Mesenchymal stem cell (in vitro differentiated cells and primary cell): ENCODE results near the gene AMER2. TPM values are rescaled to one million over a fixed set of nuclear protein-coding genes. Genes with fewer than 3 reads are reported as not detected.
A peak's percentile ranks its signal among the peaks of the same experiment; 100 is the strongest.

Experiments used
- DNase-seq: peaks from one replicate; pipeline ENCODE4 v3.0.0-alpha.2; 2013
- H2AFZ ChIP-seq: one replicate; pipeline ENCODE4 v1.6.1; 2013; ENCODE audit warnings: low read depth, mild to moderate bottlenecking, control low read depth, inconsistent platforms, low read length, moderate library complexity
- H2AK5ac ChIP-seq: 2 replicates; pipeline ENCODE4 v1.6.1; 2013; ENCODE audit warnings: low read length, moderate library complexity, mild to moderate bottlenecking, inconsistent platforms; ENCODE audit not compliant: severe bottlenecking
- H2BK120ac ChIP-seq: one replicate; pipeline ENCODE4 v1.6.1; 2013; ENCODE audit warnings: low read depth, mild to moderate bottlenecking, inconsistent platforms, low read length, moderate library complexity
- H2BK12ac ChIP-seq, 2 experiments: one replicate each; pipeline ENCODE4 v1.6.1; 2013; ENCODE audit warnings: inconsistent platforms in 2 of 2, low read length in 2 of 2, mild to moderate bottlenecking in 2 of 2, moderate library complexity in 2 of 2, control low read depth in 1 of 2
- H2BK15ac ChIP-seq: one replicate; pipeline ENCODE4 v1.6.1; 2013; ENCODE audit warnings: mild to moderate bottlenecking, low read depth, inconsistent platforms; ENCODE audit not compliant: poor library complexity, severe bottlenecking
- H2BK5ac ChIP-seq: 2 replicates; pipeline ENCODE4 v1.6.1; 2013; ENCODE audit warnings: low read depth, mild to moderate bottlenecking, low read length, control low read depth, inconsistent platforms; ENCODE audit not compliant: poor library complexity, severe bottlenecking
- H3K14ac ChIP-seq, 2 experiments: one replicate each; pipeline ENCODE4 v1.6.1; 2013; ENCODE audit warnings: inconsistent platforms in 2 of 2, low read length in 2 of 2, control low read depth in 1 of 2, mild to moderate bottlenecking in 1 of 2, moderate library complexity in 1 of 2
- H3K18ac ChIP-seq, 2 experiments: one replicate each; pipeline ENCODE4 v1.6.1; 2013; ENCODE audit warnings: inconsistent platforms in 2 of 2, low read length in 2 of 2, control low read depth in 1 of 2, low read depth in 1 of 2, mild to moderate bottlenecking in 1 of 2
- H3K23ac ChIP-seq, 2 experiments: one replicate each; pipeline ENCODE4 v1.6.1; 2013; ENCODE audit warnings: inconsistent platforms in 2 of 2, low read length in 2 of 2, mild to moderate bottlenecking in 2 of 2, moderate library complexity in 2 of 2, control low read depth in 1 of 2
- H3K27ac ChIP-seq: 2 replicates; pipeline ENCODE4 v1.5.1; 2013; ENCODE audit warnings: mild to moderate bottlenecking, moderate library complexity, low read length, control low read depth, inconsistent platforms; ENCODE audit not compliant: poor library complexity, severe bottlenecking
- H3K27me3 ChIP-seq, 2 experiments: 2 replicates each; pipeline versions ENCODE4 v1.6.1 to v1.7.0; 2013; ENCODE audit warnings: low read length in 2 of 2, mild to moderate bottlenecking in 2 of 2, moderate library complexity in 2 of 2, control low read depth in 1 of 2, inconsistent platforms in 1 of 2; ENCODE audit not compliant: control insufficient read depth in 1 of 2, insufficient read depth in 1 of 2
- H3K36me3 ChIP-seq, 2 experiments: 2 replicates each; pipeline versions ENCODE4 v1.6.1 to v1.7.0; 2013; ENCODE audit warnings: low read length in 2 of 2, control low read depth in 1 of 2, inconsistent platforms in 1 of 2, low read depth in 1 of 2, mild to moderate bottlenecking in 1 of 2; ENCODE audit not compliant: insufficient read depth in 2 of 2, control insufficient read depth in 1 of 2
- H3K4ac ChIP-seq, 2 experiments: one replicate each; pipeline ENCODE4 v1.6.1; 2013; ENCODE audit warnings: inconsistent platforms in 2 of 2, low read length in 2 of 2, mild to moderate bottlenecking in 2 of 2, moderate library complexity in 2 of 2, control low read depth in 1 of 2, low read depth in 1 of 2
- H3K4me1 ChIP-seq: 2 replicates; pipeline ENCODE4 v1.6.1; 2013; ENCODE audit warnings: low read depth, low read length, control low read depth; ENCODE audit not compliant: control insufficient read depth, insufficient read depth
- H3K4me2 ChIP-seq: 2 replicates; pipeline ENCODE4 v1.6.1; 2013; ENCODE audit warnings: low read length, mild to moderate bottlenecking, inconsistent platforms; ENCODE audit not compliant: poor library complexity, severe bottlenecking
- H3K4me3 ChIP-seq, 2 experiments: 2 replicates each; pipeline versions ENCODE4 v1.5.1 to v1.7.0; 2013; ENCODE audit warnings: low read length in 2 of 2, mild to moderate bottlenecking in 2 of 2, control low read depth in 1 of 2, low read depth in 1 of 2; ENCODE audit not compliant: insufficient read depth in 1 of 2
- H3K79me1 ChIP-seq: replicated peaks from 2 replicates; pipeline ENCODE4 v1.6.1; 2013; ENCODE audit warnings: mild to moderate bottlenecking, control low read depth, low read length, inconsistent platforms; ENCODE audit not compliant: poor library complexity, severe bottlenecking
- H3K9ac ChIP-seq: 2 replicates; pipeline ENCODE4 v1.7.0; 2013; ENCODE audit warnings: mild to moderate bottlenecking, low read length, moderate library complexity
- H3K9me3 ChIP-seq: 2 replicates; pipeline ENCODE4 v1.7.0; 2013; ENCODE audit warnings: mild to moderate bottlenecking, low read length; ENCODE audit not compliant: control insufficient read depth
- H4K8ac ChIP-seq: one replicate; pipeline ENCODE4 v1.6.1; 2013; ENCODE audit warnings: inconsistent platforms, mild to moderate bottlenecking, low read length, moderate library complexity
- H4K91ac ChIP-seq: one replicate; pipeline ENCODE4 v1.6.1; 2013; ENCODE audit warnings: mild to moderate bottlenecking, low read length, inconsistent platforms
- WGBS: methylation state at CpG from one replicate; pipeline ENCODE4 v1.1.7; 2013; ENCODE audit warnings: mixed read lengths; 5-methylcytosine and 5-hydroxymethylcytosine counted together
- polyA plus RNA-seq, 2 experiments: library from polyadenylated mRNA; stranded (reverse); fragments of 200-250 nt; gene quantifications; one replicate each; pipeline ENCODE4 v1.2.3, GENCODE V29; 2013

AMER2 gene, protein sequence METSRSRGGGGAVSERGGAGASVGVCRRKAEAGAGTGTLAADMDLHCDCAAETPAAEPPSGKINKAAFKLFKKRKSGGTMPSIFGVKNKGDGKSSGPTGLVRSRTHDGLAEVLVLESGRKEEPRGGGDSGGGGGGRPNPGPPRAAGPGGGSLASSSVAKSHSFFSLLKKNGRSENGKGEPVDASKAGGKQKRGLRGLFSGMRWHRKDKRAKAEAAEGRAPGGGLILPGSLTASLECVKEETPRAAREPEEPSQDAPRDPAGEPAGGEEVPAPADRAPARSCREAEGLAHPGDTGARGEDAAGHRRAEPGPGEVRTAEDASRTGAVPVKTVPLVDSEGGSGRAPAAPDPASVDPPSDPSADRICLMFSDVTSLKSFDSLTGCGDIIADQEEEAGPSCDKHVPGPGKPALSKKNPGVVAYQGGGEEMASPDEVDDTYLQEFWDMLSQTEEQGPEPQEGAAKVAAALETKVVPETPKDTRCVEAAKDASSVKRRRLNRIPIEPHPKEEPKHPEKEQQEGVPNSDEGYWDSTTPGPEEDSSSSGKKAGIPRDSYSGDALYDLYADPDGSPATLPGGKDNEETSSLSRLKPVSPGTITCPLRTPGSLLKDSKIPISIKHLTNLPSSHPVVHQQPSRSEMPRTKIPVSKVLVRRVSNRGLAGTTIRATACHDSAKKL
- not detected for polyA plus RNA-seq (2013, experiment 1 of 2)
- polyA plus RNA-seq (2013, experiment 2 of 2): not detected

DNA sequence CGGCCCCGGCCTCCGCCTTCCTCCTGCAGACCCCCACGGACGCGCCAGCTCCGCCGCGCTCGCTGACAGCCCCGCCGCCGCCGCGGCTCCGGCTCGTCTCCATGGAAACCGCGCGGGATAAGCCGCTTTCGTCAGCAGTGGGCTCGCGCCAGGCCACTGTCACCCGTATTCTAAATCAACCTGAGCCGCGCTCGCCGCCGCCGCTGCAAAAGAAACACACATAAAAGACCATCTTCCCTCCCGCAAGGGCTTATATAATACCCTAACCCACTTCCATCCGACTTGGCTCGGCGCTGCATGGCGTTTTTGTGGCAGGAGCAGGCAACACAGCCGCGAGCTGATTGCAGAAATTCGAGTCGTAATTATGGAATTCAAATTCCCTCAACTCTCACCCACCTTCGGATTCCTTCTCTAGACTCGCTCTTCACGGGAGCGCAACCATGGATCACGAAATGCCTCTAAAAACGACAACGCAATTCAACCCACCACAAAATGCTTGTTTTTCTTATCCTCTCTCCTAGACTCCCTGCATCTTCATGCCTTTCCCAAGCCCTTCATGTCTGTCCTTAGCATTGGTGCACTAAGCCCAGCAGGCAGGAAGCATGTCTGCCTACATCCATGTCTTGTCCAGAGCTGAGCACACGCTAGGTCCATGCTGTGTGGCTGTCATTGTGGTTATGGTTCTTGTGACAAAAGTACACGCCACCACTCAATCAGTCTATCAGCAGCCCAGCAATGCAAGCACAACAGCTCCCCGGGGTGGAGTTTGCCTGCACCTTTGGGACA, at the start of gene AMER2:
Gene AMER2, minus strand, starts transcription at position 772 of the 786 bp plus-strand sequence. Its CDS starts 669 bp downstream, at position 103.
- Histone ChIP-seq H2BK5ac (no peak within 1 kb of the TSS), H3K4me3 (peak within 1 kb of the TSS; percentile 61 to 72), H3K14ac (peak within 1 kb of the TSS in 1 of 2 experiments; percentile 53), H3K79me1 (no peaks in the 10 kb centered on the region), H3K9ac (peak within 1 kb of the TSS; percentile 14), H3K23ac (no peak within 1 kb of the TSS), H2BK120ac (no peak within 1 kb of the TSS), H2BK12ac (no peak within 1 kb of the TSS), H3K18ac (no peak within 1 kb of the TSS), H3K9me3 (peaks cover under 1% of the 10 kb centered on the region), H3K4me1 (peaks cover 13% of the 10 kb centered on the region), H4K91ac (no peak within 1 kb of the TSS), H3K4ac (no peak within 1 kb of the TSS), H2AFZ (no peak within 1 kb of the TSS), H2BK15ac (peak within 1 kb of the TSS; percentile 31), H2AK5ac (no peak within 1 kb of the TSS), H4K8ac (no peak within 1 kb of the TSS), H3K4me2 (peak within 1 kb of the TSS; percentile 87), H3K36me3 (no peaks in the 10 kb centered on the region), H3K27me3 (peaks cover 64 to 68% of the 10 kb centered on the region in 2 experiments), H3K27ac (no peak within 1 kb of the TSS)
- 8% methylated on average over 45 of the region's 50 CpGs for WGBS
- peak; percentile 35 for DNase-seq

DNA sequence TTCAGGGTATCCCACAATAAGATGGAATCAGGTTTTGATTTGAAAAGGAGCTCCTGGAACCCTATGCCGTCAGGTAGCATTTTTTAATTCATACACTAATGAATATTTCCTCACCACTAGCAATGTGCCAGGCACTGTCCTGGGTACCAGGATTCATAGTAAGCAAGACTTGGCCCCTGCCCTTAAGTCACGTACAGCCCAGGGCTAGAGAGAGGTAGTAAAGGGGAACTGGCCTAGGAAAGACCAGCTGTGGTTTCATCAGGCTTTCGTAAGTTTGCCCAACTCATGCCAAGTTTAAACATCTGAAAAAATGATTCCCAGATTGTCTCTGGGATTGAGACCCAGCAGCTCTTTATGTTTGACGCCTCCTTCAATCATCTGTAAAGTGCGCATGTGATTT, 45.9 kb upstream of the AMER2 start:
- Histone ChIP-seq H3K79me1 (no peaks in the 10 kb centered on the region), H4K91ac (no peak overlapping the region), H3K18ac (no peak overlapping the region), H3K4me1 (peaks cover 15% of the 10 kb centered on the region), H3K14ac (no peak overlapping the region), H3K36me3 (no peaks in the 10 kb centered on the region), H3K9ac (no peak overlapping the region), H3K27me3 (peaks cover 4 to 13% of the 10 kb centered on the region in 2 experiments), H2BK120ac (no peak overlapping the region), H4K8ac (no peak overlapping the region), H3K4me2 (no peak overlapping the region), H2BK15ac (no peak overlapping the region), H3K23ac (no peak overlapping the region), H2BK12ac (no peak overlapping the region), H3K9me3 (no peaks in the 10 kb centered on the region), H2AFZ (no peak overlapping the region), H2AK5ac (peak overlapping the region; percentile 4), H3K4me3 (no peak overlapping the region), H3K27ac (no peak overlapping the region), H2BK5ac (no peak overlapping the region), H3K4ac (no peak overlapping the region)
- WGBS: 89% methylated on average over 5 of the region's 5 CpGs
- no peak for DNase-seq

DNA sequence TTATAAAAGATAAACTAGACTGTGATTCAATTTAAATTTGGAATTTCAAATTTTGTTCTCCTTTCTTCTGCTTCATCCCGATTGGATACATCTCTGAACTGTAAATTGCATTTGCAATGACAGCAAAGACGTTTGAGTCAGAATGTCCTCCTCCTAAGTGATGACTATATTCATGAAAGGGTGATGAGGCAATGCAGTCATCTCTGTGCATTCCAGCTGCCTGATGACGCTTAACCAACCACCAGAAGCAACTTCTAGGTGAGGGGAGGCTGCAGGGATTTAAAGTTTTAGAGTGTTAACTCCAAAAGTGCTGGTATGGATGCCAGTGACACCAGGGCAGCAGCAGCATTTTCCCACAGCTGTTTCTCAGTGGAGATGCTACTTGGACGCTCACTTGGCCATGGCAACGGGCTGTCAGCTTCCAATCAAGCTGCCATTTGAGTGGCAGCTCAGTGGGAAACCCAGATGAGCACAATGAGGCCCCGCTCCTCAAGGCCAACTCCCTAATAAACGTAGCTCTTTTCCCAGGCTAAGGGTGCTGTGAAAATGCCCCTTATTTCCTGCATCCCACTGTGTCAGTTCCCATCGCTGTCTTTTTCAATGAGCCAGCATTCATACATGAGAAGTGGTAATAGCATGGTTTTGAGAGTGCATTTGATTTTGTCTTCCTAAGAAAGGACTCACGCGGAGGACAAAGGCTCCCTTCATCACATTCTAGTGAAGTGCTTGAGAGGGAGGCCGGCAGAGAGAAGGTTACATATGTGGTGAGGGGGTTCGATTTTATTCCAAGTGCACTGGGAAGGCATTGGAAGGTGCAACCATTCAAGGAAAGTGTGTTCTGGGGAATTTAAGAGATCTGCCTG, 45.2 kb upstream of the AMER2 start:
- H2BK5ac ChIP-seq: no peak overlapping the region
- peak; percentile 31 for DNase-seq
- H3K4ac ChIP-seq: no peak overlapping the region
- no peaks in the 10 kb centered on the region for H3K9me3 ChIP-seq
- no peak overlapping the region for H3K23ac ChIP-seq
- H3K36me3 ChIP-seq: no peaks in the 10 kb centered on the region
- H3K18ac ChIP-seq: no peak overlapping the region
- no peak overlapping the region for H2BK15ac ChIP-seq
- peaks cover 15% of the 10 kb centered on the region for H3K4me1 ChIP-seq
- no peak overlapping the region for H3K14ac ChIP-seq
- H3K79me1 ChIP-seq: no peaks in the 10 kb centered on the region
- H4K8ac ChIP-seq: no peak overlapping the region
- no peak overlapping the region for H2AK5ac ChIP-seq
- H3K9ac ChIP-seq: no peak overlapping the region
- no peak overlapping the region for H2AFZ ChIP-seq
- no peak overlapping the region for H3K27ac ChIP-seq
- H4K91ac ChIP-seq: no peak overlapping the region
- H2BK12ac ChIP-seq: no peak overlapping the region
- H2BK120ac ChIP-seq: no peak overlapping the region
- 63% methylated on average over 11 of the region's 12 CpGs for WGBS
- no peak overlapping the region for H3K4me2 ChIP-seq
- H3K4me3 ChIP-seq: no peak overlapping the region
- peaks cover 0 to 11% of the 10 kb centered on the region in 2 experiments for H3K27me3 ChIP-seq
